Adrenal gland (tissue), 12 donors: ENCODE measurements around the gene SLC7A10. TPM values are rescaled to one million over a fixed set of nuclear protein-coding genes. Genes with fewer than 3 reads are reported as not detected.

Experiments
- DNase-seq, 7 donors: peaks; one replicate each; pipeline ENCODE4 v3.0.0-alpha.2; 2019 to 2020
- H3K27ac ChIP-seq, 5 donors: fragments of 200-600 bp; sonication (generic) in 4 of 5; 1 replicate in 3 of 5; 2 replicates in 2 of 5; pipeline versions ENCODE4 v1.5.1 to v1.8.0; 2016 to 2020; ENCODE audit warnings: mild to moderate bottlenecking in 1 of 5
- H3K27me3 ChIP-seq: fragments of 200-600 bp; 2 replicates; pipeline ENCODE4 v1.8.0; 2021
- H3K36me3 ChIP-seq, 2 donors: fragments of 200-600 bp; replicated peaks in 1 of 2; 1 replicate in 1 of 2; 2 replicates in 1 of 2; pipeline versions ENCODE4 v1.5.1 to v1.8.0; 2018 to 2022
- H3K4me1 ChIP-seq, 2 donors: fragments of 200-600 bp; replicated peaks in 1 of 2; 1 replicate in 1 of 2; 2 replicates in 1 of 2; pipeline versions ENCODE4 v1.5.1 to v1.8.0; 2018 to 2021
- H3K4me3 ChIP-seq, 4 donors: fragments of 200-600 bp; sonication (generic) in 3 of 4; one replicate each; pipeline ENCODE4 v1.5.1; 2016 to 2018
- H3K9me3 ChIP-seq, 3 donors: fragments of 200-600 bp; sonication (generic) in 1 of 3; replicated peaks in 1 of 3; 1 replicate in 2 of 3; 2 replicates in 1 of 3; pipeline versions ENCODE4 v1.5.1 to v1.8.0; 2016 to 2021
- CTCF ChIP-seq, 6 experiments: fragments of 450-650 bp in 4 of 6; fragments of 200-600 bp in 2 of 6; sonication (generic) in 1 of 6; IDR thresholded peaks; 1 replicate in 5 of 6; 2 replicates in 1 of 6; pipeline versions ENCODE4 v1.5.1 to v1.8.0; 2016 to 2021; ENCODE audit warnings: antibody characterized with exemption in 6 of 6, mild to moderate bottlenecking in 2 of 6, moderate library complexity in 1 of 6
- POLR2A ChIP-seq, 2 donors: fragments of 450-650 bp; IDR thresholded peaks; one replicate each; pipeline ENCODE4 v1.6.1; 2017; ENCODE audit warnings: antibody characterized with exemption in 2 of 2, mild to moderate bottlenecking in 2 of 2, moderate library complexity in 1 of 2
- WGBS, 4 donors: extraction: QIAGEN DNeasy Blood & Tissue Kit in 2 of 4; methylation state at CpG; one replicate each; pipeline versions ENCODE4 v1.1.5 to v1.1.7; 2013 to 2017; 5-methylcytosine and 5-hydroxymethylcytosine counted together
- intact Hi-C, 2 donors: fragments of 100-400 bp; cut with DNase I; formaldehyde crosslinking; loops; one replicate each; pipeline versions ENCODE4 v1.14.1 to v1.15.0; 2022 to 2023
- polyA plus RNA-seq, 3 donors: library from polyadenylated mRNA; stranded (reverse); fragments of 200-250 nt in 2 of 3; fragments of 350-450 nt in 1 of 3; fragmentation: Illumina TruSeq in 1 of 3; extraction: RNeasy Lipid Tissue Mini Kit (QIAGEN cat#74804) in 1 of 3; gene quantifications; one replicate each; pipeline ENCODE4 v1.2.3, GENCODE V29; 2013 to 2014
- total RNA-seq, 9 donors: library from RNA; depleted of rRNA in 4 of 9; stranded (reverse); fragments of >200 nt in 4 of 9; fragments of 120-200 nt in 1 of 9; fragmentation: NEBNext Ultra II Directional in 1 of 9; extraction: Animal tissue kit (Norgen Biotek cat#: 25700) in 1 of 9; gene quantifications; one replicate each; pipeline versions ENCODE4 v1.1.0 to v1.2.4, GENCODE V29; 2013 to 2023
- donor health status: healthy with polysubstance abuse.
- donor health status: Bipolar disorder and iron deficiency.
- donor health status: DM: yes; HTN: yes; CAD: no.
- donor health status: DM: no; HTN: no; CAD: no.
- donor health status: DM: no; HTN: no; CAD: no.
- donor health status: DM: yes; HTN: yes; CAD: no.

SLC7A10 gene
- total and polyA plus RNA-seq, 12 donors: 0.14 to 9.3 (median 0.45) TPM; not detected in 4

- intact Hi-C loops: no loop called here
- Histone ChIP-seq H3K9me3 (no peaks in the 10 kb centered on the region), H3K27ac (no peak overlapping the region), H3K4me1 (no peaks in the 10 kb centered on the region), H3K36me3 (no peaks in the 10 kb centered on the region), H3K4me3 (no peak overlapping the region), H3K27me3 (no peaks in the 10 kb centered on the region)
- DNase-seq: no peak
- 96 to 100% (median 100%) methylated on average over 2 of the region's 2 CpGs for WGBS, 4 donors
- no peak for TF ChIP-seq CTCF (IDR thresholded peaks at IDR 0.05)
- TF ChIP-seq POLR2A (IDR thresholded peaks at IDR 0.05): no peak
Measured at GRCh38 chr19:33257828-33258227, 32.2 kb upstream of the SLC7A10 start.

- TF ChIP-seq CTCF (IDR thresholded peaks at IDR 0.05) (no peak), POLR2A (IDR thresholded peaks at IDR 0.05) (no peak)
- H3K36me3 ChIP-seq: no peaks in the 10 kb centered on the region
- intact Hi-C loops: no loop called here
- H3K27me3 ChIP-seq: no peaks in the 10 kb centered on the region
- H3K4me1 ChIP-seq: no peaks in the 10 kb centered on the region
- 43 to 70% (median 52%) methylated on average over 4 to 7 of the region's 7 CpGs for whole genome bisulfite sequencing, 4 donors
- DNase-seq: no peak
- no peak overlapping the region for H3K4me3 ChIP-seq
- H3K9me3 ChIP-seq: no peaks in the 10 kb centered on the region
- no peak overlapping the region for H3K27ac ChIP-seq
Measured at GRCh38 chr19:33256261-33256660, 30.6 kb upstream of the SLC7A10 start.

GRCh38 chr19:33255781-33256180 is 30.1 kb upstream of the SLC7A10 start:
- Histone ChIP-seq H3K4me1 (no peaks in the 10 kb centered on the region), H3K27ac (no peak overlapping the region), H3K9me3 (no peaks in the 10 kb centered on the region), H3K36me3 (no peaks in the 10 kb centered on the region), H3K4me3 (no peak overlapping the region), H3K27me3 (no peaks in the 10 kb centered on the region)
- DNase-seq: no peak
- 81 to 89% (median 85%) methylated on average over 5 to 7 of the region's 7 CpGs for whole genome bisulfite sequencing, 4 donors
- intact Hi-C loops: no loop called here
- TF ChIP-seq CTCF (IDR thresholded peaks at IDR 0.05) (no peak), POLR2A (IDR thresholded peaks at IDR 0.05) (no peak)

- Histone ChIP-seq H3K36me3 (no peaks in the 10 kb centered on the region), H3K9me3 (no peaks in the 10 kb centered on the region), H3K27me3 (no peaks in the 10 kb centered on the region), H3K4me1 (peaks cover 0 to under 1% of the 10 kb centered on the region in 2 donors), H3K27ac (no peak overlapping the region), H3K4me3 (no peak overlapping the region)
- no peak for TF ChIP-seq POLR2A (IDR thresholded peaks at IDR 0.05)
- no peak for TF ChIP-seq CTCF (IDR thresholded peaks at IDR 0.05)
- 74 to 88% (median 78%) methylated on average over 10 to 13 of the region's 13 CpGs for WGBS, 4 donors
- intact Hi-C loops: no loop called here
- DNase-seq: no peak
Measured at GRCh38 chr19:33254245-33254824, 28.7 kb upstream of the SLC7A10 start.
